ENCODE results near the gene PKN1. TPM values are rescaled to one million over a fixed set of nuclear protein-coding genes. Genes with fewer than 3 reads are reported as not detected.
A peak's percentile ranks its signal among the peaks of the same experiment; 100 is the strongest.

The PKN1 gene
- total and polyA plus RNA-seq, 2 of the 13 experiments (the other 11 are each of a cell fraction or from before 2014, with no cell fraction given): 45.7 to 54.5 TPM

DNA sequence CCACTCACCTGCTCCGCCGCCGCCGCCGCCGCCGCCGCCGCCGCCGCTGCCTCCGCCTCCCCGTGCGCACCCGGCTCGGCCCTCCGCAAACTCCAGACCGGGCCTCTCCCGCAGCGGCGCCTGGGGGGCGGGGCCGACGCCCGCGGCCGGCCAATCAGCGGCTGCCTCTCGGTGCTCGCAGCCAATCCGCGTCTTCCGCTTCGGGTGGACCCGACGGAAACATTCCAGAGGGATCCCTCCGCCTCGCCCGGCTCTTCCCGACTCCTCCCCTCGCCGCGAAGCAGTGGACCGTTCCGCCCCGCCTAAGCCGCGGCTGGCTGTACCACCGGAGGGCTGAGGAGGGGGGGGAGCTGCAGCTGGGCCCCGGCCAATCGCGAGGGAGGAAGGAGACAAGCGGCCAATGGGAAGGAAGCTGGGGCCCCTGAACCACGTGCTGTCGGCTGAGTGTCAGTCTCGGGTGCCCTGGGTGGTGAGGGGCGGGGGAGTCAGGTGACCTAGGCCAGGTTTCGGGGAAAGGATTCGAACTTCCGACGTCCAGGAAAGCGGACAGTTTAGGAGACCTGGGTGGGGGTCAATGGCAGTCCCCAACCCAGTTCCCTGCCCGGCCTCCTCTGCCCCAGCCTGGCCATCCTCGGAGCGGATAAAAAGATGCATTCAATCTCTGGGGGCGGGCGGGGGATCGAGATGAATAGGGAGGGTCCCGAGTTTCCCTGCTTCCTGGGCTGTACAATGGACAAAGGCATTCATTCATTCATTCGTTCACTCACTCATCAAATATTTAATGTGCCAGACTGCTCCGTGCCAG is 63.1 kb downstream of the PKN1 start, which contains the start of gene GIPC1 (continued):
- TF ChIP-seq, protein P1, sequence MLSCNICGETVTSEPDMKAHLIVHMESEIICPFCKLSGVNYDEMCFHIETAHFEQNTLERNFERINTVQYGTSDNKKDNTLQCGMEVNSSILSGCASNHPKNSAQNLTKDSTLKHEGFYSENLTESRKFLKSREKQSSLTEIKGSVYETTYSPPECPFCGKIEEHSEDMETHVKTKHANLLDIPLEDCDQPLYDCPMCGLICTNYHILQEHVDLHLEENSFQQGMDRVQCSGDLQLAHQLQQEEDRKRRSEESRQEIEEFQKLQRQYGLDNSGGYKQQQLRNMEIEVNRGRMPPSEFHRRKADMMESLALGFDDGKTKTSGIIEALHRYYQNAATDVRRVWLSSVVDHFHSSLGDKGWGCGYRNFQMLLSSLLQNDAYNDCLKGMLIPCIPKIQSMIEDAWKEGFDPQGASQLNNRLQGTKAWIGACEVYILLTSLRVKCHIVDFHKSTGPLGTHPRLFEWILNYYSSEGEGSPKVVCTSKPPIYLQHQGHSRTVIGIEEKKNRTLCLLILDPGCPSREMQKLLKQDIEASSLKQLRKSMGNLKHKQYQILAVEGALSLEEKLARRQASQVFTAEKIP (CRISPR knock-in tag; IDR thresholded peaks at IDR 0.05; ENCODE audit: borderline replicate concordance): no peak
- TF ChIP-seq, protein P2, sequence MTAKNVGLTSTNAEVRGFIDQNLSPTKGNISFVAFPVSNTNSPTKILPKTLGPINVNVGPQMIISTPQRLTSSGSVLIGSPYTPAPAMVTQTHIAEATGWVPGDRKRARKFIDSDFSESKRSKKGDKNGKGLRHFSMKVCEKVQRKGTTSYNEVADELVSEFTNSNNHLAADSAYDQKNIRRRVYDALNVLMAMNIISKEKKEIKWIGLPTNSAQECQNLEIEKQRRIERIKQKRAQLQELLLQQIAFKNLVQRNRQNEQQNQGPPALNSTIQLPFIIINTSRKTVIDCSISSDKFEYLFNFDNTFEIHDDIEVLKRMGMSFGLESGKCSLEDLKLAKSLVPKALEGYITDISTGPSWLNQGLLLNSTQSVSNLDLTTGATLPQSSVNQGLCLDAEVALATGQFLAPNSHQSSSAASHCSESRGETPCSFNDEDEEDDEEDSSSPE (CRISPR knock-in tag; IDR thresholded peaks at IDR 0.05): peak; percentile 87
- TF ChIP-seq ETV6 (CRISPR knock-in tag; conservative IDR thresholded peaks at IDR 0.05): peak; percentile 61; the same call in 1 of the 2 replicates
- peak; percentile 78 for TF ChIP-seq HOXA3 (CRISPR knock-in tag; IDR thresholded peaks at IDR 0.05)
- TF ChIP-seq, protein P3, sequence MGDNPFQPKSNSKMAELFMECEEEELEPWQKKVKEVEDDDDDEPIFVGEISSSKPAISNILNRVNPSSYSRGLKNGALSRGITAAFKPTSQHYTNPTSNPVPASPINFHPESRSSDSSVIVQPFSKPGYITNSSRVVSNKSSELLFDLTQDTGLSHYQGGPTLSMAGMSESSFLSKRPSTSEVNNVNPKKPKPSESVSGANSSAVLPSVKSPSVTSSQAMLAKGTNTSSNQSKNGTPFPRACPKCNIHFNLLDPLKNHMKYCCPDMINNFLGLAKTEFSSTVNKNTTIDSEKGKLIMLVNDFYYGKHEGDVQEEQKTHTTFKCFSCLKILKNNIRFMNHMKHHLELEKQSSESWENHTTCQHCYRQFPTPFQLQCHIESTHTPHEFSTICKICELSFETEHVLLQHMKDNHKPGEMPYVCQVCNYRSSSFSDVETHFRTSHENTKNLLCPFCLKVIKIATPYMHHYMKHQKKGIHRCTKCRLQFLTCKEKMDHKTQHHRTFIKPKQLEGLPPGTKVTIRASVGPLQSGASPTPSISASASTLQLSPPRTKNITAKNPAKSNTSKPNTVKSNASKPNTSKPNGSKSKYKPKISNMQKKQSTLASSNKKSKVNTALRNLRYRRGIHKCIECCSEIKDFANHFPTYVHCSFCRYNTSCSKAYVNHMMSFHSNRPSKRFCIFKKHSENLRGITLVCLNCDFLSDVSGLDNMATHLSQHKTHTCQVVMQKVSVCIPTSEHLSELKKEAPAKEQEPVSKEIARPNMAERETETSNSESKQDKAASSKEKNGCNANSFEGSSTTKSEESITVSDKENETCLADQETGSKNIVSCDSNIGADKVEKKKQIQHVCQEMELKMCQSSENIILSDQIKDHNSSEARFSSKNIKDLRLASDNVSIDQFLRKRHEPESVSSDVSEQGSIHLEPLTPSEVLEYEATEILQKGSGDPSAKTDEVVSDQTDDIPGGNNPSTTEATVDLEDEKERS (CRISPR knock-in tag; IDR thresholded peaks at IDR 0.05): no peak
- TF ChIP-seq GATA4 (IDR thresholded peaks at IDR 0.05; ENCODE audit: borderline replicate concordance, low read depth): peak; percentile 85; the same call in 1 of the 2 replicates
- TF ChIP-seq SPEN (CRISPR knock-in tag; IDR thresholded peaks at IDR 0.05; ENCODE audit: low read depth): peak; percentile 75
- TF ChIP-seq GABPB1 (CRISPR knock-in tag; IDR thresholded peaks at IDR 0.05): peak; percentile 85
- TF ChIP-seq RAD21 (CRISPR knock-in tag; IDR thresholded peaks at IDR 0.05): 0 out of 2 replicates have a peak, but pooled peaks have one; percentile 44
- no peak for TF ChIP-seq ZNF260 (CRISPR knock-in tag; IDR thresholded peaks at IDR 0.05; ENCODE audit: borderline replicate concordance, low read depth)
- peak; percentile 29; the same call in 1 of the 2 replicates for TF ChIP-seq KLF12 (CRISPR knock-in tag; IDR thresholded peaks at IDR 0.05; ENCODE audit: borderline replicate concordance)
- TF ChIP-seq, protein P4, sequence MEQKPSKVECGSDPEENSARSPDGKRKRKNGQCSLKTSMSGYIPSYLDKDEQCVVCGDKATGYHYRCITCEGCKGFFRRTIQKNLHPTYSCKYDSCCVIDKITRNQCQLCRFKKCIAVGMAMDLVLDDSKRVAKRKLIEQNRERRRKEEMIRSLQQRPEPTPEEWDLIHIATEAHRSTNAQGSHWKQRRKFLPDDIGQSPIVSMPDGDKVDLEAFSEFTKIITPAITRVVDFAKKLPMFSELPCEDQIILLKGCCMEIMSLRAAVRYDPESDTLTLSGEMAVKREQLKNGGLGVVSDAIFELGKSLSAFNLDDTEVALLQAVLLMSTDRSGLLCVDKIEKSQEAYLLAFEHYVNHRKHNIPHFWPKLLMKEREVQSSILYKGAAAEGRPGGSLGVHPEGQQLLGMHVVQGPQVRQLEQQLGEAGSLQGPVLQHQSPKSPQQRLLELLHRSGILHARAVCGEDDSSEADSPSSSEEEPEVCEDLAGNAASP (CRISPR knock-in tag; IDR thresholded peaks at IDR 0.05; ENCODE audit: borderline replicate concordance): 0 out of 2 replicates have a peak, but pooled peaks have one; percentile 36
- 0 out of 2 replicates have a peak, but pooled peaks have one; percentile 27 for TF ChIP-seq ZNF747 (CRISPR knock-in tag; IDR thresholded peaks at IDR 0.05; ENCODE audit: borderline replicate concordance)
- no peak for TF ChIP-seq ZNF782 (CRISPR knock-in tag; IDR thresholded peaks at IDR 0.05; ENCODE audit: borderline replicate concordance)
- TF ChIP-seq PAF1 (CRISPR knock-in tag; IDR thresholded peaks at IDR 0.05): no peak
- TF ChIP-seq, protein P5, sequence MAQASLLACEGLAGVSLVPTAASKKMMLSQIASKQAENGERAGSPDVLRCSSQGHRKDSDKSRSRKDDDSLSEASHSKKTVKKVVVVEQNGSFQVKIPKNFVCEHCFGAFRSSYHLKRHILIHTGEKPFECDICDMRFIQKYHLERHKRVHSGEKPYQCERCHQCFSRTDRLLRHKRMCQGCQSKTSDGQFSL (CRISPR knock-in tag; IDR thresholded peaks at IDR 0.05): peak; percentile 75; the same call in 1 of the 2 replicates
- peak; percentile 78 for TF ChIP-seq IRF2 (CRISPR knock-in tag; IDR thresholded peaks at IDR 0.05)
- TF ChIP-seq SP4 (CRISPR knock-in tag; IDR thresholded peaks at IDR 0.05): peak; percentile 93
- TF ChIP-seq, protein P6, sequence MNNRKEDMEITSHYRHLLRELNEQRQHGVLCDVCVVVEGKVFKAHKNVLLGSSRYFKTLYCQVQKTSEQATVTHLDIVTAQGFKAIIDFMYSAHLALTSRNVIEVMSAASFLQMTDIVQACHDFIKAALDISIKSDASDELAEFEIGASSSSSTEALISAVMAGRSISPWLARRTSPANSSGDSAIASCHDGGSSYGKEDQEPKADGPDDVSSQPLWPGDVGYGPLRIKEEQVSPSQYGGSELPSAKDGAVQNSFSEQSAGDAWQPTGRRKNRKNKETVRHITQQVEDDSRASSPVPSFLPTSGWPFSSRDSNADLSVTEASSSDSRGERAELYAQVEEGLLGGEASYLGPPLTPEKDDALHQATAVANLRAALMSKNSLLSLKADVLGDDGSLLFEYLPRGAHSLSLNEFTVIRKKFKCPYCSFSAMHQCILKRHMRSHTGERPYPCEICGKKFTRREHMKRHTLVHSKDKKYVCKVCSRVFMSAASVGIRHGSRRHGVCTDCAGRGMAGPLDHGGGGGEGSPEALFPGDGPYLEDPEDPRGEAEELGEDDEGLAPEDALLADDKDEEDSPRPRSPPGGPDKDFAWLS (CRISPR knock-in tag; IDR thresholded peaks at IDR 0.05; ENCODE audit: borderline replicate concordance): no peak

All from HepG2 (cell line).